HG02759 (cell line): Measurements from ENCODE around the gene TMC6.
"Not testable (repeated sequence)": the region's sequence is repeated elsewhere in the genome, so short reads cannot be mapped to it uniquely, and the experiment has no call there.

Experiments used
- ATAC-seq: cut with Tn5 transposase; IDR thresholded peaks from one replicate; pipeline ENCODE4 v1.9.1; 2021; ENCODE audit warnings: mild to moderate bottlenecking, moderate library complexity; ENCODE audit not compliant: unreplicated experiment

Gene TMC6

DNA sequence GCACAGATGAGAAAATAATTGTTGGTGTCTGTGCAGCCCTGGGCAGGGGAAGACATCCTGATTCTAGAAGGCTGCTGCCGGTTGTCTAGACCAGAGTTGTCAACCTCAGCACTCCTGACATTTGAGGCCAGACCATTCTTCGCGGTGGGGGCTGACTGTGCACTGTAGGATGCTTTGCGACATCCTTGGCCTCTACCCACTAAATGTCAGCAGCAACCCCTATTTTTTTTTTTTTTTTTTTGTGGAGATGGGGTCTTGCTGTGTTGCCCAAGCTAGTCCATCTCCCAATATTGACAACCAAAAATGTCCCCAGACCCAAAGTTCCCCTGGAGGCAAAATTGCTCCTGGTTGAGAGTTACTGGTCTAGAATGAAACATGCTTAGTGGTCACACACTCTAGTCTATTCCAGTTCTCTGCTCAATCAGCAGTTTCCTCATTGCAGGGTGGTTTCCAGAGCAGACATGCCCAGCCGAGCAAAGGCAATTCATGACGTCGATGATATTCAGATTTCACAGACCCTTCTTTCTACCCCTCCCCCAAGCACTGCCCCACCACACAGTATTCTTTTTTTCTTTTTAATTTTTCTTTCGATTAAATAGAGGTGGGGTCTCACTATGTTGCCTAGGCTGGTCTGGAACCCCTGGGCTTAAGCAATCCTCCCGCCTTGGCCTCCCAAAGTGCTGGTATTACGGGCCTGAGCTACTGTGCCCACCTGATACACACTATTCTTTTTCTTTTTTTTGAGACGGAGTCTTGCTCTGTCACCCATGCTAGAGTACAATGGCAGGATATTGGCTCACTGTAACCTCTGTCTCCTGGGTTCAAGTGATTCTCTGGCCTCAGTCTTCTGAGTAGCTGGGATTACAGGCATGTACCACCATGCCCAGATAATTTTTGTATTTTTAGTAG is 26.6 kb upstream of the TMC6 start:
- ATAC-seq: peak; percentile 48

GRCh38 chr17:78151514-78152008 is 23.0 kb upstream of the TMC6 start:
- ATAC-seq: no peak

DNA sequence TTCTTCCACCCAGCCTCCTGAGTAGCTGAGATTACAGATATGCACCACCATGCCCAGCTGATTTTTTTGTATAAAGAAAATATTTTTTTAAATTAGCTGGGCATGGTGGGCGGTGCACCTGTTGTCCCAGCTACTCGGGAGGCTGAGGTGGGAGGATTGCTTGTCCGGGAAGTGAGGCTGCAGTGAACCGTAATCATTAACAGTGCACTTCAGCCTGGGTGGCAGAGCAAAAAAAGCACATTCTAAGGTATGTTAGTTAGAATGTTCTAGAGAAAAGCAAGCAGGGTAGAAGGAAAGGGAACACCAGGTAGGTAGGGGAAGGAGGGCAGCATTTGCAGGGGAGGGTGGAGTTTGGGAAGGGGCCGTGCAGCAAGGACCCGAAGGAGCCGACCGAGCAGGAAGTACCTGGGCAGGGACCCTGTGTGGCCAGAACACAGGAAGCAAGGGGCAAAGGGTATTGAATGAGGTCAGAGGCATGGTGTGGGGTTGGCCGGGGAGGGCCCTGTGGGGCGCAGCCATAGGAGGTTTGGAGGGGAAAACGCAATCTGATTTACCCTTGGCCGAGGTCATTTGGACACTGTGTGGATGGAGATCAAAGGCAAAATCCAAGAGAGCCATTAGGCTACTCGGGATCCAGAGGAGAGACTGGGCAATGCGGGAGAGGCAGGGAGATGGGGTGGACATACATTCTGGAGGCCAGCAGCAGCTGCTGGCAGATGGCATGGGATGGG is 19.9 kb upstream of the TMC6 start:
- no peak for ATAC-seq

GRCh38 chr17:78147315-78147998 is 18.9 kb upstream of the TMC6 start:
- no peak for ATAC-seq

DNA sequence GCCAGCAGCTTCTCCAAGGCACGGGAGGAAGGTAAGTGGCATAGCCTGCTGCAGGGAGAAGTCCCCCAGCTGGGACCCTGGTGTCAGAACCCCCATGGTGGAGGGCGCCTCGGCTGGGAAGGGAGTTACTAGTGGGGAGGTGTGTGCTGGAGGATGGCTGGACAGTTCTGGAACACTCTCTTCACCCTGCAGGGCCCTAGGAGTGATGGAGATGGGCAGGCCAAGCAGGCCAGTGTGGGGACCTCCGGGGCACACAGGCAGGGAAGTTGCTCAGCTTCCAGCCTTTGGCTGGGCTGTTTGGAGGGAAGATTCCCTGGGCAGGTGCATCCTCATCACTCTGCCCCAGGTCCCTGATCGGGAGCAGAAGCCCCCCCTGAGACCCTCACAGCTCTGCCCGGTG is 18.3 kb upstream of the TMC6 start:
- no peak for ATAC-seq

DNA sequence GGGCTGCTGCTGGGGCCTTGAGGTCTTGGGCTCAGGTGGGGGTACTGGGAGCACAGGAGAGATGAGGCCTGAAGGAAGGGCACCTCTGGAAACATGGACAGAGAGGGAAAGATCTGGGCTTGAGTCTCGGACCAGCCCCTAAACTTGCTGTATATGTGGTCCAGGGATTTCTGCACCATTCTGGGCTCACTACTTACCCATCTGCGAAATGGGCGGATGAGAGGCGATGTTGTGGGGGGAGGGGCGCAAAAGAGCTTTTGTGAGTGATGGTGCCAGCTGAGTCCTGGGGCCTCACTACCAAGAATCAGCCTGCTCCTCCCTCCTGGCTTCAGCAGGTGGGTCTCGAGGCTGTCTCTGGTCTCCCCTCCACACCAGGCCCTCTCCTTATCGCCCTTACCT is 17.9 kb upstream of the TMC6 start:
- no peak for ATAC-seq

GRCh38 chr17:78144736-78145641 is 16.4 kb upstream of the TMC6 start:
- no peak for ATAC-seq

DNA sequence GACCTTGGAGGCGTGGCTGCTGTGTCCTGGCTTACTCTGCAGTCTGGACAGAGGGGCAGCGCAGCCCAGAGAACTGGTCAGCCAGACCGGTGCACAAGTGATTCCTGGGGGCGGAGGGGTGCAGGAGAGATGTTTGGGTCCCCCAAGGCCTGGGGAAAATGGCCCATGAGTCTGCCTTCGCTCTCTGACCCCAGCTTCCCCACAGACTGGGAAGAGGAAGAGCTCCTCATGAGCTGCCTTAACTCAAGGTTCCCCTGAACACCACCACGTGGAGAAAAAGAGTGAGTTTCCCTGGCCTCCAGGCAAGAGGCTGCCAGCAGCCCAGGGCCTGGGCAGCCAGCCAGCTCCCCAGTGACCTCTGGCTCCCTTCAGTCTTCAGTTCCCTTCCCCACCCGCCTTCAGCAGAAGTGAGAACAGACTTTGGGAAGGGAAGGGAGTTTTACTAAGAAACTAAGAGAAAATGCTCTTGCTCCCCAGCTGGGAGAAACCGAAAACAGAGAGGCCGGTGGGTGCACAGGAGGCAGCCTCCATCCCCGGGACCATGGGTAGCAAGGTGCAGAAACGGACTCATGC is 15.7 kb upstream of the TMC6 start:
- ATAC-seq: no peak

DNA sequence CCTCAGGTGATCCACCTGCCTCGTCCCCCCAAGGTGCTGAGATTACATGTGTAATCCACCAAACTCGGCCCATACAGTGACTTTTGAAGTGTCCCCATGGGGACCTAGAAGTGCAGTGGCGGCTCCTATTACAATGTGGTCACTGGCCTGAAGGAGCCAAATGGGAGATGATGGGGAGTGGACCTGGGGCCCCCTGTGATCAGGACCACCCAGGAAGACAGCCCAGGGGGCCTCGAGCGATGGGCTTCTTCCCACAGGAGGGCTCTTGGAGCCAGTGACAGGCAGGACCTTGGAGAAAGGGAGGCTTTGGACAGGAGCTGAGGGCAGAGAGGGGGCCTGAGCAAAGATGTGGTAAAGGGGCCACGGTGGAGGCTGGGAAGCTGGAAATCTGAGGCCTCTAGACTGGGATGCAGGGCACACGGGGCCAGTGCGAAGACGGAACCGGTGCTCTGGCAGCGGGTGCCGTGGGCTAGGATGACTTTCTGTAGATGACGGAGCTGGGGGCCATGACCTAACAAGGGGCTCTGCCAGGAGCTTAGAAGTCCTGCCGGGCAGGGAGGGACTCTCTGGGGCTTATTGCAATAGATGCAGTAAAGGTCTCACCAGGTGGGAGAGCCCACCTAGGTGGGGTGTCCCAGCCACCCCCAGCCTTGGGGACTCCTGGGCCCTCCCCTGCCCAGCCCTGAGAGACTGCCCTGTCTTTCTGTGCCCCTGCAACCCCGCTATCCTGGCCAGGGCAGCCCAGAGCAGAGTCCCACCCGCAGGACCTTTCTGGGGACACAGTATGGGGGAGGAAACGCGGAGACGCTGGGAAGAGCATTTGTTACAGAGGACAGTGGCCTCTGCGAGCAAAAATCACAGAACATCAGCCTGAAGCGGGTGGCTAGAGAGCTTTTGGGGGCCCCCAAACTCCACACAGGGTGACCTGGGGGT is 14.9 kb upstream of the TMC6 start:
- no peak for ATAC-seq

DNA sequence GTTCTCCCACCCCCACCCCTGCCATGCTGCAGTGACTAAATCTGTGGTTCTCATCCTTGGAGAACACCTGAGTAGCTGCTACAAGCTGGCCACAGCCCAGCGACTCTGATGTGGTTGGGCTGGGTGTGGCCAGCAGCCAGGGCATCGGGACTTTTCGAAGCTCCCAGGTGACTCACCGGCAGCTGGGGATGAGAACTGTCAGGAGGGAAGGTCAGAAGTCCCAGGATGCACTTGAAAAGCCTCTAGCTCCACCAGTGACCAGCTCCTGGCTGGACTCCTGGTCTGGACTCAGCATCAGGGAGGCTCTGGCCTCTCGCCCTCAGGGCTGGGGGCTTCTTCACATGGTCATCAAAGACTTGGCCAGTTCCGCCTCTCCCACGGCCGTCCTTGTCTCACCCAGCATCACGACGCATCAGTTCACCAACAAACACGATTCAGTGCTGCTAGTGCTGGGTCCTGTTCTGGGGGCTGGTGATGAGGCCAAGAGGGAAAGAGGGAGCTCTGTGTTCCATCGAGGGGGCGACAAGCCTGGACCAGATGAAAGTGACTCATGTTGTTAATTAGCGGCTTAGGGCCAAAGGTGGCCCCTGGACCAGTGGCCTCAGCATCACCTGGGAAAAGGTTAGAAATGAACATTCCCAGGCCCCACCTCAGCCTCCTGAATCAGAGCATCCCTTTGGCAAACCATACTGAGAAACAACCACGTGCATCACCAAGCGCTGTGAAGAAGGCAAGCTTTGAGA is 13.7 kb upstream of the TMC6 start:
- ATAC-seq: no peak

DNA sequence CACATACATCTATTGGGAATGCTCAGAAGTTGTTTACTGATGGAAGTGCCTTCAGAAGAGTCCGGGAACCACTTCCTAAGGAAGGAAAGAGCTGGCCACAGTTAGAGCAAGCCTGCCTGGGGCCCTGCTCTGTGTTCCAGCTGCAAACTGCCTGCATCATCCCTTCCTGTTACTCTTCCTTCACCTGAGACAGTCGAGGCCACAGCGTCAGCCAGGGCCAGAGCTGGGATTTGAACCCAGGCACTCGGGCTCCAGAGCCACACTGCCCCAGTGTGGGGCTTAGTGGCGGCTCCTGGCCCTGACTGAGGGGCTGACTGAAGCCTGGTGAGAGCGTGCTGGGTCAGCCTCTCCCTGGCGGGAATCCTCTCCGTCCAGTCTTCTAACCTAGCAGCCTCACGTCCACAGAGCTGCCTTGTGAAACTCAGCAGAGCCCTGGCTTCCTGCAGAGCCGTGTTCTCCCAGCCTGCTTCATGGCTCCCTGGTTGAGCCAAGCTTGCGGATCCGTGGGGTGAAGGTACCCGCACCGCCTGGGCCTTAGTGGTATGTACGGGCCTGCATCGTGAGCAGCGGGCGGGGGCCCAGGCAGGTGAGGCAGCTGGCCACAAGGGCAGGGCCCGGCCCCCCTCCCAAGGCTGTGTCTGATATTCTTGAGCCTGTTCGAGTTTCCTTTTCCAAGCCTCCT is 13.0 kb upstream of the TMC6 start:
- ATAC-seq: no peak

- ATAC-seq: peak; percentile 80
Measured at GRCh38 chr17:78140169-78141051, 11.9 kb upstream of the TMC6 start.

GRCh38 chr17:78139861-78140168 is 11.3 kb upstream of the TMC6 start:
- ATAC-seq: not testable (repeated sequence)

GRCh38 chr17:78138204-78139060 is 9.9 kb upstream of the TMC6 start:
- no peak for ATAC-seq

GRCh38 chr17:78137392-78138203 is 9.0 kb upstream of the TMC6 start:
- ATAC-seq: no peak
